PC-3 (cell line): ENCODE measurements around the gene ST14. TPM values are rescaled to one million over a fixed set of nuclear protein-coding genes. Genes with fewer than 3 reads are reported as not detected.

Source experiments
- ATAC-seq: fragments of 200-7000 bp; cut with Tn5 transposase; 2 replicates; pipeline ENCODE4 v1.9.1; 2020; ENCODE audit warnings: mild to moderate bottlenecking, moderate library complexity
- BruUV-seq: library from RNA; stranded (reverse); fragments of 400-500 nt; replicated peaks from 2 replicates; lab custom pipeline; 2021; lab: Mats Ljungman, UMichigan
- CTCF ChIA-PET: fragments of 300-600 bp; sonication (Branson Sonifier 250); formaldehyde crosslinking; loops from one replicate; lab custom pipeline; 2022; ENCODE audit warnings: antibody characterized with exemption; lab: Charles Lee
- POLR2A ChIA-PET: fragments of 300-600 bp; sonication (Branson Sonifier 250); formaldehyde crosslinking; loops from one replicate; lab custom pipeline; 2022; ENCODE audit warnings: antibody characterized with exemption; ENCODE audit not compliant: unreplicated experiment; lab: Charles Lee
- DNase-seq: peaks from one replicate; pipeline ENCODE4 v3.0.0-alpha.2; 2015
- H2AFZ ChIP-seq: fragments of 300-600 bp; sonication (generic); 2 replicates; pipeline ENCODE4 v1.6.0; 2016; ENCODE audit warnings: antibody characterized with exemption, low read length
- H3F3A ChIP-seq: fragments of 300-600 bp; sonication (generic); one replicate; pipeline ENCODE4 v1.6.0; 2017; ENCODE audit warnings: antibody characterized with exemption, low read length, control low read depth, mild to moderate bottlenecking; ENCODE audit not compliant: unreplicated experiment
- H3K27ac ChIP-seq: fragments of 300-600 bp; sonication (generic); 2 replicates; pipeline ENCODE4 v1.5.1; 2016; ENCODE audit warnings: mild to moderate bottlenecking, low read length
- H3K27me3 ChIP-seq: fragments of 300-600 bp; sonication (generic); 2 replicates; pipeline ENCODE4 v1.6.1; 2016; ENCODE audit warnings: low read length, mixed read lengths
- H3K36me3 ChIP-seq: fragments of 300-600 bp; sonication (generic); 2 replicates; pipeline ENCODE4 v1.6.1; 2016; ENCODE audit warnings: low read depth, mixed run types, low read length, mixed read lengths
- H3K4me1 ChIP-seq: fragments of 300-600 bp; sonication (generic); 2 replicates; pipeline ENCODE4 v1.5.1; 2016; ENCODE audit warnings: low read length; ENCODE audit not compliant: insufficient read depth
- H3K4me2 ChIP-seq: fragments of 300-600 bp; sonication (generic); 2 replicates; pipeline ENCODE4 v1.6.0; 2016; ENCODE audit warnings: low read length
- H3K4me3 ChIP-seq: fragments of 300-600 bp; sonication (generic); 2 replicates; pipeline ENCODE4 v1.5.1; 2016; ENCODE audit warnings: mild to moderate bottlenecking, low read length, mixed read lengths
- H3K79me2 ChIP-seq: fragments of 300-600 bp; sonication (generic); 2 replicates; pipeline ENCODE4 v1.6.1; 2017; ENCODE audit warnings: low read length, mixed read lengths
- H3K9ac ChIP-seq: fragments of 300-600 bp; sonication (generic); 2 replicates; pipeline ENCODE4 v1.6.0; 2016; ENCODE audit warnings: mild to moderate bottlenecking, low read length
- H3K9me2 ChIP-seq: fragments of 300-600 bp; sonication (generic); replicated peaks from 2 replicates; pipeline ENCODE4 v1.6.1; 2016; ENCODE audit warnings: mixed run types, low read length, mixed read lengths
- H3K9me3 ChIP-seq: fragments of 300-600 bp; sonication (generic); 2 replicates; pipeline ENCODE4 v1.6.1; 2016; ENCODE audit warnings: low read length, mixed read lengths
- H4K20me1 ChIP-seq: fragments of 300-600 bp; sonication (generic); 2 replicates; pipeline ENCODE4 v1.6.1; 2016; ENCODE audit warnings: low read length, mixed read lengths
- CTCF ChIP-seq: fragments of 300-600 bp; sonication (generic); conservative IDR thresholded peaks from 2 replicates; pipeline ENCODE4 v1.5.1; 2017; ENCODE audit warnings: antibody characterized with exemption, low read depth, mild to moderate bottlenecking, low read length
- EZH2 ChIP-seq: fragments of 300-600 bp; sonication (generic); IDR thresholded peaks from one replicate; pipeline ENCODE4 v1.6.1; 2017; ENCODE audit warnings: antibody characterized with exemption, mild to moderate bottlenecking, low read length; ENCODE audit not compliant: unreplicated experiment
- EZH2phosphoT487 ChIP-seq: fragments of 300-600 bp; sonication (generic); IDR thresholded peaks from 2 replicates; pipeline ENCODE4 v1.6.1; 2018; ENCODE audit warnings: mild to moderate bottlenecking, antibody characterized with exemption, low read length, borderline replicate concordance
- intact Hi-C: fragments of 100-400 bp; cut with micrococcal nuclease; formaldehyde crosslinking; loops from 2 replicates; pipeline ENCODE4 v1.9.0; 2023
- total RNA-seq: library from RNA; depleted of rRNA; stranded (reverse); fragments of >200 nt; gene quantifications from 2 replicates; pipeline ENCODE4 v1.2.3, GENCODE V29; 2014

ST14 gene
- total RNA-seq, 1 experiment from 2014 or later = 231 TPM

GRCh38 chr11:130197386-130198035 is 37.9 kb downstream of the ST14 start:
- CTCF ChIA-PET = no interaction called here
- Histone ChIP-seq H3K9me2 (no peaks in the 10 kb centered on the region), H3F3A (no peaks in the 10 kb centered on the region), H3K27me3 (no peaks in the 10 kb centered on the region), H3K9me3 (no peaks in the 10 kb centered on the region), H3K36me3 (peaks cover 65% of the 10 kb centered on the region), H4K20me1 (no peaks in the 10 kb centered on the region), H3K4me1 (no peaks in the 10 kb centered on the region), H3K4me3 (no peak overlapping the region), H3K4me2 (no peak overlapping the region), H3K9ac (no peak overlapping the region), H2AFZ (no peak overlapping the region), H3K79me2 (no peaks in the 10 kb centered on the region), H3K27ac (no peak overlapping the region)
- no TSS peak for BruUV-seq
- DNase-seq = no peak
- intact Hi-C loops = no loop called here
- peak; percentile 70 for ATAC-seq
- TF ChIP-seq EZH2phosphoT487 = no peak
- no peak for TF ChIP-seq CTCF
- no peak for TF ChIP-seq EZH2
- POLR2A ChIA-PET = no interaction called here

GRCh38 chr11:130198292-130198691 is 38.7 kb downstream of the ST14 start:
- no peaks in the 10 kb centered on the region for H3K9me3 ChIP-seq
- no peaks in the 10 kb centered on the region for H3K4me1 ChIP-seq
- no peaks in the 10 kb centered on the region for H4K20me1 ChIP-seq
- DNase-seq (no peak), ATAC-seq (no peak)
- H3F3A ChIP-seq = no peaks in the 10 kb centered on the region
- H2AFZ ChIP-seq = no peak overlapping the region
- H3K9me2 ChIP-seq = no peaks in the 10 kb centered on the region
- H3K79me2 ChIP-seq = no peaks in the 10 kb centered on the region
- no peak overlapping the region for H3K4me3 ChIP-seq
- no peaks in the 10 kb centered on the region for H3K27me3 ChIP-seq
- H3K27ac ChIP-seq = no peak overlapping the region
- H3K9ac ChIP-seq = no peak overlapping the region
- intact Hi-C loops = no loop called here
- H3K36me3 ChIP-seq = peaks cover 68% of the 10 kb centered on the region
- CTCF ChIA-PET = no interaction called here
- H3K4me2 ChIP-seq = no peak overlapping the region
- no TSS peak for BruUV-seq
- TF ChIP-seq CTCF (no peak), EZH2 (no peak), EZH2phosphoT487 (no peak)
- POLR2A ChIA-PET = no interaction called here

GRCh38 chr11:130198964-130199363 is 39.4 kb downstream of the ST14 start:
- Histone ChIP-seq H3F3A (no peaks in the 10 kb centered on the region), H3K4me1 (no peaks in the 10 kb centered on the region), H3K36me3 (peaks cover 70% of the 10 kb centered on the region), H3K9me2 (no peaks in the 10 kb centered on the region), H3K27me3 (no peaks in the 10 kb centered on the region), H3K79me2 (no peaks in the 10 kb centered on the region), H3K27ac (no peak overlapping the region), H2AFZ (no peak overlapping the region), H3K9ac (no peak overlapping the region), H4K20me1 (no peaks in the 10 kb centered on the region), H3K4me2 (no peak overlapping the region), H3K4me3 (no peak overlapping the region), H3K9me3 (no peaks in the 10 kb centered on the region)
- intact Hi-C loops = no loop called here
- POLR2A ChIA-PET = no interaction called here
- DNase-seq = no peak
- no TSS peak for BruUV-seq
- TF ChIP-seq CTCF (peak; percentile 50), EZH2 (no peak), EZH2phosphoT487 (no peak)
- CTCF ChIA-PET = no interaction called here
- peak; percentile 23 for ATAC-seq
